ENCODE measurements around the gene UFD1.
A peak's percentile ranks its signal among the peaks of the same experiment; 100 is the strongest.

UFD1 gene

DNA sequence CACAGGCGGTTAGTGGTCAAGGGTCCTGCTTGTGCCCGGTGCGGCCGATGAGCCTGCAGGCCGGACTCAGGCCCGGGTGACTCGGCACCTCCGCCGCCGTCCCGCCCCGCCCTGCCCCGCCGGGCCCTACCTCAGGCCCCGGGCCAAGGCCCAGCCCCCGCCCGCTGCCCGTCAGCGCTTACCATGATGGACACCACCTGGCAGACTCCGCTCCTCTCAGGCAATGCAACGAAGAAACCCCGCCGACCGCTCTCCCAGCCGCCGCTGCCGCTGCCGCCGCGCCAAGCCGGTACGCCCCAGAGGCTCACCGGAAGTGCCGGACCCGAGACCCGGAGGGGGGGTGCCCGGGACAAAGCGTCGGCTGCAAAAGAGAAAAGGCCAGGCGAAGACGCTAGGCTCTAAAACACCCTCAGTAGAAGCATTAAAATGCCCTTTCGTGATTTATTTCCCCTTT, at the start of gene UFD1:
Gene UFD1, minus strand, starts transcription at position 293 of the 454 bp plus-strand sequence. Its CDS starts 108 bp downstream, at position 185.
- DNase-seq: peak; percentile 77

DNA sequence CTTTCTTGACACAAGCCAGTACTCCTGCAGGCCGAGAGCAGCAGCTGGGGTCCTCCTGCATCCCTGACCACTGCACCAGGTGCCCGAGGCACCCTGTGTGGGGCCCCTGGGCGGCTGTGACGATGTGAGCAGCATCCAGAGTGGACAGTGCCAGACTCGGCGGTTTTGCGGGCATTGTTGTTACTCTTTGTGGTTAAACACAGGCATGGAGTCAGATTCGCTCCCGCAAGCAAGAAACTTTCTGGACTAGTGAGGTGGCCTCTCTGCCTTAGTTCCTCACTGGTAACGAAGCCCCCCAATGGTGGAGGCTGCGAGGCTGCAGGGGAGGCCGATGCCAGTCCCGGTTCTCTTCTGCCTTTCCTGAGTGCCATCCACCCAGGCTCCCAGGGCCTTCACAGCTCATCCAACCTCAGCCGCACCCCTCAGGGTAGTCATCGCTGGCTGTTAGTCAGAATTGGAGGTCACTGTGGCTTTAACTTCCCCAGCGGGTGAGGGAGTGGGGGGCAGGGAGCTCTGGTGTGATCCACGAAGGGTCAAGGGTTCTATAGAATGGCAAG, 48.9 kb upstream of the UFD1 start:
- no peak for DNase-seq

GRCh38 chr22:19527321-19527721, 48.3 kb upstream of the UFD1 start:
- no peak for DNase-seq

- no peak for DNase-seq
Observed at GRCh38 chr22:19526702-19527111, 47.7 kb upstream of the UFD1 start.

DNA sequence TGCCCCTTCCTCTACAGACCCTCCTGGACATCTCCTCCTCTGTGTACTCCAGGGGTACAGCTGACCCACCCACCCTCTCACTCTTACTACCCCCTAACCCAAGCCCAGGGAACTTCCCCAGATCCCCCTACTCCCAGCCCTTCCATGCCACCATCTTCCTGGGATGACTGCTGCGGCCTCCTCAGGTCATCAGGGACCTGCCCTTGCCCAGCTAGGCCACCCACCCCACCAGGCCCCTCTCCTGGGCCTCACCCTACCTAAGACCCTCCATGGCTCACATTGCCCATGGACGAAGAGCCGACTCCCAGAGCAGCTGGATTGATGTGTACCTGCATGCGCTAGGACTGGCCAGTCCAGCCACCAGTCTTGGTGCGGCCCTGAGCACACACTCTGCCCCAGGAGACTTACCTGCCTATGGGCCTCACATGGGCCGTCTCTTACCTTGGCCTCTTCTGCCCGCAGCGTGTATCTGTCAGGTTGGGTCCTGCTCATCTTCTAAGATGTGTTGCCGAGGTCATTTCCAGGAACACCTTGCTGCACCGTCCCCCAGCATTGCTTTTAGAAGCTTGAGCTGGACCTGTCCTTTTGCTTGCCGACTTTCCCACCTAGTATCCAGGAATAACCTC, 47.2 kb upstream of the UFD1 start:
- DNase-seq: no peak

- no peak for DNase-seq
Observed at GRCh38 chr22:19525666-19526065, 46.7 kb upstream of the UFD1 start.

DNA sequence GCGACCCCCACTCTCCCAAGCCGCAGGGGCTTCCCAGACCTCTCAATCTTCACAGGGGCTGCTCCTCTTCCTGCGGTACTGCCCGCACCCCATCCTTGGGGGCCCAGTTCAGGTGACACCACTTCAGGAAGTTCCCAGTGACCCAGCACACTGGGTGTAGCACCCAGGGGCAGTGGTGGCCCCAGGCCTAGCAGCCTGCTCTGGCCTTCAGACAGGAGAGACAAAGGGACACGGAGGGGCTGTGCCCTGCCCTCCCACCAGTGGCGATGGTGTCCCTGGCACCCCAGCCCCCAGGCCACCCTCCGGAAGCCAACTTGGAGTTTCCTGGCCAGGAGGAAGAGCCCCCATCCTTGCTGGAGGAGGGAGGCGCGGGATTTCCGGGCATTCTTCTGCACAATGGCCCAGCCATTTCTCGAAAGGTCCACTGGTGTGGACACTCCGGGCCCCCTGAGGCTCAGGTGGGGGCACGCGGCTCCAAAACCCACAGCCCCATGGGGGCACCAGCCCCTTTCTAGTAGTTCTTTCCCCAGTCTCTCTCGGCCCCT, 46.2 kb upstream of the UFD1 start:
- DNase-seq: no peak

- DNase-seq: peak; percentile 6
Observed at GRCh38 chr22:19524170-19525115, 45.5 kb upstream of the UFD1 start, which contains the start of gene CLDN5. Gene CLDN5 (minus strand): TSS chr22:19524410. CDS start chr22:19524255, 155 bp downstream.

GRCh38 chr22:19523240-19524169, 44.5 kb upstream of the UFD1 start:
- DNase-seq: no peak

DNA sequence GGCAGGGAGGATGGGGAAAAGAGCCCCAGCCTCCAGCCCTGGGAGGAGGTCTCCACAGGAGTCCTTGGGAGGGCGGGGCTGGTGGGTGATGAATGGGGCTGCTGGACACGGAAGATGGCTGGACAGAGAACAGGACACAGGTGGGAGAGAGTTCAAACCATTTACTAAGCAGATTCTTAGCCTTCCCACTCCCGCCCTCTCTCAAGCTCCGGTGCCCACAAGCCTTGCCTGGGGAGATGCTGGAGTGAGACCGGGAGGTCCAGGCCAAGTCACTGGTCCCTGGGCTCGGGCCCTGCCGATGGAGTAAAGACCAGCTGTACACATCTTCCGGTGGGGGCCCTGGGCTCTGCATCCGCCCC, 43.9 kb upstream of the UFD1 start:
- DNase-seq: no peak

GRCh38 chr22:19522190-19522880, 43.3 kb upstream of the UFD1 start:
- DNase-seq: no peak

- DNase-seq: no peak
Observed at GRCh38 chr22:19520566-19521305, 41.7 kb upstream of the UFD1 start.

DNA sequence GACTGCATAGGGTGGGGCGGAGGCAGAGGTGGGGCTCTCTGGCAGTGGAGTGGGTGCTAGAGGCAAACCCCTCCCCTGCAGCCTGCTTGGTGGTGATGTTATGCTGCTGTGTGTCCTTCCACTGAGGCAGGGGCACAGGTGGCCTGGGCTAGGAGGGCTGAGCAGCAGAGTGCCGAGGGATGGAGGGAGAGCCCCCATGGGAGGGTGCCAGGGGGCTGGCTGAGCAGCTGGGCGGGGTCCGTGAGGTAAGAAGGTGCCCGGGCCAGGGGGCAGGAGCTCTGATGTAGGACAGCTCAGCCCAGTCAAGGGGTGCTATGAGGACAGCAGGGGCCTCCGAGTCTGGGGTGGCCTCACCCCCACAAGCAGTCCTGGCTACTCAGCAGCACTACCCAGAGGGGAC, 41.0 kb upstream of the UFD1 start:
- no peak for DNase-seq

GRCh38 chr22:19519041-19519926, 40.3 kb upstream of the UFD1 start:
- DNase-seq: no peak

GRCh38 chr22:19518635-19519034, 39.6 kb upstream of the UFD1 start:
- DNase-seq: no peak

GRCh38 chr22:19517919-19518611, 39.1 kb upstream of the UFD1 start:
- no peak for DNase-seq

- no peak for DNase-seq
Observed at GRCh38 chr22:19517171-19517500, 38.1 kb upstream of the UFD1 start.

GRCh38 chr22:19516378-19517170, 37.6 kb upstream of the UFD1 start:
- DNase-seq: no peak

Data from fibroblast of skin of right quadriceps (primary cell).